Germinal center (tissue), 1 donor: ENCODE measurements around the gene SMAD3.

Experiments used
- DNase-seq: peaks from one replicate; pipeline ENCODE4 v3.0.0; 2012; ENCODE audit warnings: mixed read lengths, low spot score

SMAD3 gene

GRCh38 chr15:67183443-67184169, 118.2 kb downstream of the SMAD3 start:
- no peak for DNase-seq

- no peak for DNase-seq
These were observed 119.0 kb downstream of the SMAD3 start for GRCh38 chr15:67184208-67184925.

- no peak for DNase-seq
These were observed 119.6 kb downstream of the SMAD3 start for GRCh38 chr15:67185051-67185450.

GRCh38 chr15:67185621-67186225, 120.3 kb downstream of the SMAD3 start:
- no peak for DNase-seq

GRCh38 chr15:67186226-67186649, 120.8 kb downstream of the SMAD3 start:
- DNase-seq: no peak

GRCh38 chr15:67186688-67187087, 121.3 kb downstream of the SMAD3 start:
- DNase-seq: no peak

- DNase-seq: no peak
These were observed 122.0 kb downstream of the SMAD3 start for GRCh38 chr15:67187351-67187854.

- DNase-seq: no peak
These were observed 123.3 kb downstream of the SMAD3 start for GRCh38 chr15:67188551-67189218.

GRCh38 chr15:67189326-67190051, 124.1 kb downstream of the SMAD3 start:
- no peak for DNase-seq

GRCh38 chr15:67190326-67190725, 124.9 kb downstream of the SMAD3 start:
- DNase-seq: no peak

GRCh38 chr15:67190813-67191212, 125.4 kb downstream of the SMAD3 start:
- DNase-seq: no peak

- DNase-seq: no peak
These were observed 126.9 kb downstream of the SMAD3 start for GRCh38 chr15:67192185-67192820.

GRCh38 chr15:67193223-67193990, 128.0 kb downstream of the SMAD3 start:
- no peak for DNase-seq

- no peak for DNase-seq
These were observed 129.0 kb downstream of the SMAD3 start for GRCh38 chr15:67194171-67195114.

GRCh38 chr15:67195305-67195704, 129.9 kb downstream of the SMAD3 start:
- no peak for DNase-seq

GRCh38 chr15:67196222-67196621, 130.8 kb downstream of the SMAD3 start:
- DNase-seq: no peak

- no peak for DNase-seq
These were observed 131.4 kb downstream of the SMAD3 start for GRCh38 chr15:67196672-67197363.

GRCh38 chr15:67197364-67197695, 131.9 kb downstream of the SMAD3 start:
- no peak for DNase-seq
